ENCODE data around the gene TRAF2.

DNA sequence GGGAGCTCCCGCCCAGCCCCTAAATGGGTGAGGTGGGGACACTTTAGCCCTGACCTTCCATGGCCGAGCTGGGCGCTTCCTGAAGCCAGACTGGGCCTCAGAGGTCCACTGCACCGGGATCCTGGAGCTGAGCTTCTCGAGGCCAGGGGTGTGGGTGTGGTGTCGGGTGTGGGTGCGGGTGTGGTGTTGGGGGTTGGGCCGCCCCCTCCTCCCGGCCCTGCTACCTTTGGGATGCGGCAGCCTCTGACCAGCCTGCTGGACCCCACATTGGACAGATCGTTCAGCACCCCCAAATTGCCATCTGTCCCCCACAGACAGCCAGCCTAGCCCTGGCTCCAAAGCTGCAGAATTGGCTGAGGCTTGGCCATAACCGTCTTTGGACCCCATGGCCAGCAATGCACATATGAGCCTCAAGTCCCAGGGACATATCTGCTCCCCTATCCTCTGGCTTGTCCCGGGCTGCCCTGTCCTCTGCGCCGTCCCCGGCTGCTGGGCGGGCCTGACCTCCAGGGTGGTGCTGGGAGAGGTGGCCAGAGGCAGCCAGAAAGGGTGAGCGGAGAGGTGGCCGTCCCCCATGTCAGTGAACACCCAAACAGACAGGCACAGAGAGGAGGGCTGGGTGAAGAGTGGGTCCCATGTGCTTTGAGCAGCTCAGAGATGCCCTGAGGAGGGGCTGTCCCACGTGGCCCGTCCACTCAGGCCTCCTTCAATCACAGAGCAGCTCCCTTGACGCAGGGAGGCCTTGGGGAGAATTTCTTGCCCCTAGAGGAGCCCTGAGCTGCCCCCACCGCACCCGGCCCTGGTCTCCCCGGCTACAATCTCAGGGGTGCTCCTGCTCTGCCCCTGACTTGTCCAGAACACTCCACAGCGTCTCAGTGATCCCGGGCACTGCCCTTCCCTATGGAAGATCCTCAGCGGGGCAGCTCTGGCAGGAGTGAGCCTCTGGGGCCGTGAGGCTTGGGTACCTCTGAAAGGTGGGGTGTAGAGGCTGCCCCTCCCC, 87.6 kb downstream of the TRAF2 start:
- TF ChIP-seq, protein P1, sequence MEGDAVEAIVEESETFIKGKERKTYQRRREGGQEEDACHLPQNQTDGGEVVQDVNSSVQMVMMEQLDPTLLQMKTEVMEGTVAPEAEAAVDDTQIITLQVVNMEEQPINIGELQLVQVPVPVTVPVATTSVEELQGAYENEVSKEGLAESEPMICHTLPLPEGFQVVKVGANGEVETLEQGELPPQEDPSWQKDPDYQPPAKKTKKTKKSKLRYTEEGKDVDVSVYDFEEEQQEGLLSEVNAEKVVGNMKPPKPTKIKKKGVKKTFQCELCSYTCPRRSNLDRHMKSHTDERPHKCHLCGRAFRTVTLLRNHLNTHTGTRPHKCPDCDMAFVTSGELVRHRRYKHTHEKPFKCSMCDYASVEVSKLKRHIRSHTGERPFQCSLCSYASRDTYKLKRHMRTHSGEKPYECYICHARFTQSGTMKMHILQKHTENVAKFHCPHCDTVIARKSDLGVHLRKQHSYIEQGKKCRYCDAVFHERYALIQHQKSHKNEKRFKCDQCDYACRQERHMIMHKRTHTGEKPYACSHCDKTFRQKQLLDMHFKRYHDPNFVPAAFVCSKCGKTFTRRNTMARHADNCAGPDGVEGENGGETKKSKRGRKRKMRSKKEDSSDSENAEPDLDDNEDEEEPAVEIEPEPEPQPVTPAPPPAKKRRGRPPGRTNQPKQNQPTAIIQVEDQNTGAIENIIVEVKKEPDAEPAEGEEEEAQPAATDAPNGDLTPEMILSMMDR (IDR thresholded peaks at IDR 0.05; ENCODE audit: insufficient read depth, low read length): no peak
- no peak for TF ChIP-seq POLR2AphosphoS5 (IDR thresholded peaks at IDR 0.05; ENCODE audit: low read depth)
- TF ChIP-seq SPI1 (IDR thresholded peaks at IDR 0.05; ENCODE audit: borderline replicate concordance, low read depth): no peak
